Panc1 (cell line): Measurements from ENCODE around the gene ATXN1. TPM values are rescaled to one million over a fixed set of nuclear protein-coding genes. Genes with fewer than 3 reads are reported as not detected.

ENCODE experiments used
- ATAC-seq: fragments of 200-7000 bp; cut with Tn5 transposase; 2 replicates; pipeline ENCODE4 v1.9.1; 2020; ENCODE audit warnings: mild to moderate bottlenecking, moderate library complexity
- BruUV-seq: library from RNA; stranded (reverse); fragments of 400-500 nt; replicated peaks from 2 replicates; lab custom pipeline; 2021; lab: Mats Ljungman, UMichigan
- CTCF ChIA-PET: fragments of 300-600 bp; sonication (Branson Sonifier 250); formaldehyde crosslinking; loops from one replicate; lab custom pipeline; 2022; ENCODE audit warnings: antibody characterized with exemption; lab: Charles Lee
- POLR2A ChIA-PET: fragments of 300-600 bp; sonication (Branson Sonifier 250); formaldehyde crosslinking; loops from one replicate; lab custom pipeline; 2022; ENCODE audit warnings: antibody characterized with exemption; lab: Charles Lee
- DNase-seq: peaks from one replicate; pipeline ENCODE4 v3.0.0-alpha.2; 2010; ENCODE audit warnings: low read depth, low spot score
- H3K27ac ChIP-seq: 2 replicates; pipeline ENCODE4 v1.5.1; 2011; ENCODE audit warnings: mild to moderate bottlenecking, low read length, inconsistent platforms
- H3K27me3 ChIP-seq: fragments of 200-500 bp; sonication (Bioruptor generic); 2 replicates; pipeline ENCODE4 v1.6.0; 2014; ENCODE audit warnings: low read length, inconsistent platforms; ENCODE audit not compliant: control insufficient read depth, insufficient read depth
- H3K36me3 ChIP-seq: fragments of 200-500 bp; sonication (Bioruptor generic); 2 replicates; pipeline ENCODE4 v1.5.1; 2014; ENCODE audit warnings: inconsistent platforms, mild to moderate bottlenecking, low read length, moderate library complexity; ENCODE audit not compliant: control insufficient read depth, insufficient read depth
- H3K4me1 ChIP-seq: 2 replicates; pipeline ENCODE4 v1.5.1; 2011; ENCODE audit warnings: inconsistent platforms, mild to moderate bottlenecking, low read length, moderate library complexity; ENCODE audit not compliant: control insufficient read depth, insufficient read depth
- H3K4me3 ChIP-seq, 2 experiments: 2 replicates each; pipeline ENCODE4 v1.5.1; 2011 to 2012; ENCODE audit warnings: low read depth in 2 of 2, low read length in 2 of 2, mild to moderate bottlenecking in 2 of 2, inconsistent platforms in 1 of 2, moderate library complexity in 1 of 2
- H3K9me3 ChIP-seq: fragments of 200-500 bp; sonication (Bioruptor generic); 2 replicates; pipeline ENCODE4 v1.5.1; 2014; ENCODE audit warnings: low read depth, mild to moderate bottlenecking, inconsistent platforms, low read length, moderate library complexity; ENCODE audit not compliant: control insufficient read depth, insufficient read depth
- POLR2AphosphoS5 ChIP-seq: IDR thresholded peaks from 2 replicates; pipeline ENCODE4 v1.6.1; 2012; ENCODE audit warnings: mild to moderate bottlenecking, low read depth, low read length, moderate library complexity
- SIN3A ChIP-seq: IDR thresholded peaks from 2 replicates; pipeline ENCODE4 v1.6.1; 2012; ENCODE audit warnings: low read depth, mild to moderate bottlenecking, low read length, moderate library complexity, borderline replicate concordance; ENCODE audit not compliant: insufficient read depth
- TCF7L2 ChIP-seq: IDR thresholded peaks from 2 replicates; pipeline ENCODE4 v1.6.1; 2011; ENCODE audit warnings: mild to moderate bottlenecking, low read depth, low read length, inconsistent platforms
- in situ Hi-C: cut with HindIII; loops from 2 replicates; pipeline ENCODE4 v1.10.0; 2016; ENCODE audit warnings: low sequenced_read_pairs, low pct_unique_long_range_greater_than_20kb
- intact Hi-C: fragments of 100-400 bp; cut with micrococcal nuclease; formaldehyde crosslinking; loops from one replicate; pipeline ENCODE4 v1.10.0; 2022; ENCODE audit not compliant: unreplicated experiment
- total RNA-seq: library from RNA; stranded (reverse); gene quantifications from one replicate; pipeline ENCODE4 v1.2.1, GENCODE V29; 2021; ENCODE audit not compliant: unreplicated experiment
- TF ChIP-seq, protein P1 (sequence below): fragments of 450-650 bp; IDR thresholded peaks from 2 replicates; pipeline ENCODE4 v1.5.1; 2017; ENCODE audit warnings: mild to moderate bottlenecking
- TF ChIP-seq, protein P2 (sequence below), 2 experiments: IDR thresholded peaks; 2 replicates each; pipeline ENCODE4 v1.6.1; 2011 to 2012; ENCODE audit warnings: low read depth in 2 of 2, control low read depth in 1 of 2, low read length in 1 of 2, mild to moderate bottlenecking in 1 of 2, moderate library complexity in 1 of 2; ENCODE audit not compliant: insufficient read depth in 1 of 2

The ATXN1 gene
- total RNA-seq, 1 experiment from 2014 or later, result 67.1 TPM

DNA sequence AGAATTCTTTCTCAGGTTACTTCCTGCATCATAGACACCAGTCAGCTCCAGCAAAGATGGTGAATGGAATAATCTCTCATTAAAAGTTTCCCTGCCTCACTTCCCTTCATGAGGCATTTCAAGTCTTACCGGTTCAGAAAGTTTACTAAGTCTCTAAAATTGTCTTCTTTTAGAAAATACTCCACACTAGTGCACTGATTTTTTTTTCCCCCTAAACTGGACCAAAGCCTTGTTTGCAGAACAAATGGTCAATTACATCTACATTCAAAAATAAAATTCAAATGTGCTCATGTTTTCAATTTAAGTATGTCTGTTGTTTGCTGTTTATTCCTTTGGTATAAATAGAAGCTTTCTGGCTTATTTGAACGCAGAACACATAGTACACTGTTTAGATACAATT is 411.7 kb downstream of the ATXN1 start:
- Histone ChIP-seq H3K27ac (no peak overlapping the region), H3K36me3 (no peaks in the 10 kb centered on the region), H3K4me3 (no peak overlapping the region), H3K4me1 (peaks cover 17% of the 10 kb centered on the region), H3K9me3 (no peaks in the 10 kb centered on the region), H3K27me3 (no peaks in the 10 kb centered on the region)
- CTCF ChIA-PET, result interaction anchor here (1.0 kb wide), 1 partner anchor 10 kb away, joined by 3 read pairs; no protein-coding TSS in a partner anchor
- TF ChIP-seq, protein P1, sequence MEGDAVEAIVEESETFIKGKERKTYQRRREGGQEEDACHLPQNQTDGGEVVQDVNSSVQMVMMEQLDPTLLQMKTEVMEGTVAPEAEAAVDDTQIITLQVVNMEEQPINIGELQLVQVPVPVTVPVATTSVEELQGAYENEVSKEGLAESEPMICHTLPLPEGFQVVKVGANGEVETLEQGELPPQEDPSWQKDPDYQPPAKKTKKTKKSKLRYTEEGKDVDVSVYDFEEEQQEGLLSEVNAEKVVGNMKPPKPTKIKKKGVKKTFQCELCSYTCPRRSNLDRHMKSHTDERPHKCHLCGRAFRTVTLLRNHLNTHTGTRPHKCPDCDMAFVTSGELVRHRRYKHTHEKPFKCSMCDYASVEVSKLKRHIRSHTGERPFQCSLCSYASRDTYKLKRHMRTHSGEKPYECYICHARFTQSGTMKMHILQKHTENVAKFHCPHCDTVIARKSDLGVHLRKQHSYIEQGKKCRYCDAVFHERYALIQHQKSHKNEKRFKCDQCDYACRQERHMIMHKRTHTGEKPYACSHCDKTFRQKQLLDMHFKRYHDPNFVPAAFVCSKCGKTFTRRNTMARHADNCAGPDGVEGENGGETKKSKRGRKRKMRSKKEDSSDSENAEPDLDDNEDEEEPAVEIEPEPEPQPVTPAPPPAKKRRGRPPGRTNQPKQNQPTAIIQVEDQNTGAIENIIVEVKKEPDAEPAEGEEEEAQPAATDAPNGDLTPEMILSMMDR, result no peak
- no peak for TF ChIP-seq SIN3A
- TF ChIP-seq POLR2AphosphoS5, result no peak
- no peak for TF ChIP-seq TCF7L2
- TF ChIP-seq, protein P2, sequence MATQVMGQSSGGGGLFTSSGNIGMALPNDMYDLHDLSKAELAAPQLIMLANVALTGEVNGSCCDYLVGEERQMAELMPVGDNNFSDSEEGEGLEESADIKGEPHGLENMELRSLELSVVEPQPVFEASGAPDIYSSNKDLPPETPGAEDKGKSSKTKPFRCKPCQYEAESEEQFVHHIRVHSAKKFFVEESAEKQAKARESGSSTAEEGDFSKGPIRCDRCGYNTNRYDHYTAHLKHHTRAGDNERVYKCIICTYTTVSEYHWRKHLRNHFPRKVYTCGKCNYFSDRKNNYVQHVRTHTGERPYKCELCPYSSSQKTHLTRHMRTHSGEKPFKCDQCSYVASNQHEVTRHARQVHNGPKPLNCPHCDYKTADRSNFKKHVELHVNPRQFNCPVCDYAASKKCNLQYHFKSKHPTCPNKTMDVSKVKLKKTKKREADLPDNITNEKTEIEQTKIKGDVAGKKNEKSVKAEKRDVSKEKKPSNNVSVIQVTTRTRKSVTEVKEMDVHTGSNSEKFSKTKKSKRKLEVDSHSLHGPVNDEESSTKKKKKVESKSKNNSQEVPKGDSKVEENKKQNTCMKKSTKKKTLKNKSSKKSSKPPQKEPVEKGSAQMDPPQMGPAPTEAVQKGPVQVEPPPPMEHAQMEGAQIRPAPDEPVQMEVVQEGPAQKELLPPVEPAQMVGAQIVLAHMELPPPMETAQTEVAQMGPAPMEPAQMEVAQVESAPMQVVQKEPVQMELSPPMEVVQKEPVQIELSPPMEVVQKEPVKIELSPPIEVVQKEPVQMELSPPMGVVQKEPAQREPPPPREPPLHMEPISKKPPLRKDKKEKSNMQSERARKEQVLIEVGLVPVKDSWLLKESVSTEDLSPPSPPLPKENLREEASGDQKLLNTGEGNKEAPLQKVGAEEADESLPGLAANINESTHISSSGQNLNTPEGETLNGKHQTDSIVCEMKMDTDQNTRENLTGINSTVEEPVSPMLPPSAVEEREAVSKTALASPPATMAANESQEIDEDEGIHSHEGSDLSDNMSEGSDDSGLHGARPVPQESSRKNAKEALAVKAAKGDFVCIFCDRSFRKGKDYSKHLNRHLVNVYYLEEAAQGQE (IDR thresholded peaks at IDR 0.05; ENCODE audit: insufficient read depth in 1 of 2, low read depth in 2 of 2, low read length in 1 of 2), result no peak
- no TSS peak for BruUV-seq
- in situ Hi-C loops, result no loop called here
- intact Hi-C loops, result no loop called here
- ATAC-seq (no peak), DNase-seq (no peak)
- POLR2A ChIA-PET, result no interaction called here

DNA sequence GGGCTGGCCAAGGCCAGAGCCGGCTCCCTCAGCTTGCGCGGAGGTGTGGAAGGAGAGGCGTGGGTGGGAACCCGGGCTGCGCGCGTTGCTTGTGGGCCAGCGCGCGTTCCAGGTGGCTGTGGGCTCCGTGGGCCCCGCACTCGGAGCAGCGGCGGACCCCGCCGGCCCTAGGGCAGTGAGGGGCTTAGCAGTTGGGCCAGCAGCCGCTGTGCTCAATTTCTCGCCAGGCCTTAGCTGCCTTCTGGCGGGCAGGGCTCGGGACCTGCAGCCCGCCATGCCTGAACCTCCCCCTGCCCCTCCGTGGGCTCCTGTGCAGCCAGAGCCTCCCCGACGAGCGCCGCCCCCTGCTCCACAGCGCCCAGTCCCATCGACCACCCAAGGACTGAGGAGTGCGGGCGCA is 414.4 kb downstream of the ATXN1 start:
- no peaks in the 10 kb centered on the region for H3K36me3 ChIP-seq
- TF ChIP-seq SIN3A (no peak), TCF7L2 (no peak), POLR2AphosphoS5 (no peak)
- TF ChIP-seq, protein P1, result no peak
- TF ChIP-seq, protein P2 (IDR thresholded peaks at IDR 0.05; ENCODE audit: insufficient read depth in 1 of 2, low read depth in 2 of 2, low read length in 1 of 2), result no peak
- no peaks in the 10 kb centered on the region for H3K9me3 ChIP-seq
- peaks cover 17% of the 10 kb centered on the region for H3K4me1 ChIP-seq
- intact Hi-C loops (no loop called here), in situ Hi-C loops (no loop called here)
- H3K27ac ChIP-seq, result no peak overlapping the region
- BruUV-seq, result no TSS peak
- POLR2A ChIA-PET, result no interaction called here
- no peak for ATAC-seq
- H3K27me3 ChIP-seq, result no peaks in the 10 kb centered on the region
- no peak for DNase-seq
- no peak overlapping the region for H3K4me3 ChIP-seq
- CTCF ChIA-PET, result interaction anchor here (0.6 kb wide), 1 partner anchor 17 kb away, joined by 3 read pairs; no protein-coding TSS in a partner anchor
